Activated T-helper 9 cell treated with anti-CD3 and anti-CD28 coated beads, Interleukin-2, amount 50 U/mL, for 16 hours (primary cell): ENCODE data around the gene NELL2.
"Not testable (repeated sequence)": the region's sequence is repeated elsewhere in the genome, so short reads cannot be mapped to it uniquely, and the experiment has no call there.

Experiments
- DNase-seq: peaks from one replicate; pipeline ENCODE4 v3.0.0-alpha.2; 2020; ENCODE audit warnings: low read depth

NELL2 gene

DNA sequence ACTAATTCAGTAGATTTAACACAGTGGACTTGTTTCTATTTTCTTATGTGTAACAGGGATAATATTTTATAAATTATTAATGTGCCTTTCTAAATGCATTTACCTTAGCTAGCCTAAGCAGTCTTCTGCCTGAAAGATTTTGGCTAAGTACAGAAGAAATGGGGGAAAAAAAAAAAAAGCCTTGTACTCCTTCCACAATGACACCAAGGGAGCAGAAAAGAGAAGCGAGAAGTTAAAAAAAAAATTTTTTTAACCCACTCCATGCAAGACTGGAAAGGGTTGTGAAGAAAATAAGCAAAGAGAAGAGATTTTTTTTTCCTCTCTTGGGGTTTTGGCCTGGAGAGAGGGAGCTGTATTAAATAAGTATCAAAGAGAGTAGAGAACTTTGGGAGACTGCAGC is 28.7 kb downstream of the NELL2 start:
- DNase-seq = no peak

DNA sequence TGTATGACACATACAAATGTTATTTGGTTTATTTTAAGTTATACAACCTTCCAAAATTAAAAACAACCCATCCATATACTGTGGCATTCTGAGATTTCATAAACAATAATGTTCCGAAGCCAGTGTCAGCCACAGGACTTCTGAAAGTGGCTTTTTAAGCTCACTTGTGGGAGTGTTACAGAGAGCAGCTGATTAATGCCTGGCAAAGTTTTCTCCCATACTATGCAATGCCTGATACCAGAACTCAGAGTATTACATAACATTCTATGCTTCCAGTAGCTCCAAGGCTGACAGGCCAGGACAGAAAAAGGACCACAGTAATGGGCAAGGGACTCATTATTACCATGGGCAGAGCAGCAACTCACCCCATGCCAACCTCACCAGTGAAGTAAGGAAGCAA is 29.3 kb downstream of the NELL2 start:
- DNase-seq = no peak

DNA sequence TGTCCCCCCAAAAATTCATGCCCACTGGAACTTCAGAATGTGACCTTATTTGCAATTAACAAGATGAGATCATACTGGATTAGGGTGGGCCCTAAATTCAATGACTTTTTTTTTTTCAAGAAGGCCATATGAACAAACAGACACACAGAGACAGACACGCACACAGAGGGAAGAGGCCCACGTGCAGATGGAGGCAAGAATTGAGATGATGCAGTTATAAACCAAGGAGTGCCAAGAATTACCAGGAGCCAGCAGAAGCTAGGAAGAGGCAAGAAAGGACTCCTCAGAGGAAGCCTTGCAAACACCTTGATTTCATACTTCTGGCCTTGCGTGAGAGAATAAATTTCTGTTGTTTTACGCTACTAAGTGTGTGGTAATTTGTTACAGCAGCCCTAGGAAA is 33.4 kb downstream of the NELL2 start:
- DNase-seq = no peak

DNA sequence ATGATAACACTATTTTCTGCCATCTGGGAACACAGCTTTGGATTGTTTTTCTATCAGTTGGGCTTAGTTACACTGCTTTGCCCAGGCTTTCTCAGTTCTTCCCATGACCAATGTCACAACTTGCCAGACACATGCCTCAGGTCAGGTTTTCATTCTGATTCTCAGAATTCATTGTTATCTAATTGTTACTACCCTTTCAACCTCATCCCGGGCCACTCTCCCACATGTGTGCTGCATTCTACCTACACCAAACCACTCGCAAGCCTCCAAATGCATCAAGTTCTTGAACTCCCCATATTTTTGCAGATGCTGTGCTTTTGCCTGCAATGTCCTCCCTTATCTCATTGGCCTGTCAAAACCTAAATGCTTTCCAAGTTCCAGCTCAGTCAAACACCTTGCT is 36.3 kb downstream of the NELL2 start:
- DNase-seq = no peak

DNA sequence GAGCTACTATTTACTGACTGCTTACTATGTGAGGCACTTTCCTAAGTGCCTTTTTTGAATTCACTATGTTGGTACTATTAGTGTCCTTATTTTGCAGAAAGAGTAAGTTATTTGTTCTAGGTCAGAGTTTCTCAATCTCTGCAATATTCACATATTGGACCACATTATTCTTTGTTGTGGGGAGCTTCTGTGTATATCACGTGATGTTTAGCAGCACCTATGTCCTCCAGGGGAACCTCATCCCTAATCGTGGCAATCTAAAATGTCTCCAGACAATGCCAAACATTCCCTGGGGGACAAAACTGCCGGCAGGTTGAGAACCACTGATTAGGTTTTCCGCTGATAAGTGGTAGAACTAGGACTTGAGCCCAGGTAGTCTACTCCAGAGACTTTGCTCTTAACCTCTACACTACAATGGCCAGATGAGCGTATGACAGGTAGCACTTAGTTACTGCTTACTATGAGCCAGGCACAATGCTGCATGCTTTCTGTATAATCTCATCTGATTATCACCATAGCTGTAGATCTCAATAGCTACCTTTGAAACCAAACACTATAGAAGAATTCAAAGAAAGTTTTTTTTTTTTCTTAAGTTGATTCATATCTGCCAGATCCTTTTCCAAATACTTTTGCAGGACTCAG is 38.9 kb downstream of the NELL2 start:
- no peak for DNase-seq

DNA sequence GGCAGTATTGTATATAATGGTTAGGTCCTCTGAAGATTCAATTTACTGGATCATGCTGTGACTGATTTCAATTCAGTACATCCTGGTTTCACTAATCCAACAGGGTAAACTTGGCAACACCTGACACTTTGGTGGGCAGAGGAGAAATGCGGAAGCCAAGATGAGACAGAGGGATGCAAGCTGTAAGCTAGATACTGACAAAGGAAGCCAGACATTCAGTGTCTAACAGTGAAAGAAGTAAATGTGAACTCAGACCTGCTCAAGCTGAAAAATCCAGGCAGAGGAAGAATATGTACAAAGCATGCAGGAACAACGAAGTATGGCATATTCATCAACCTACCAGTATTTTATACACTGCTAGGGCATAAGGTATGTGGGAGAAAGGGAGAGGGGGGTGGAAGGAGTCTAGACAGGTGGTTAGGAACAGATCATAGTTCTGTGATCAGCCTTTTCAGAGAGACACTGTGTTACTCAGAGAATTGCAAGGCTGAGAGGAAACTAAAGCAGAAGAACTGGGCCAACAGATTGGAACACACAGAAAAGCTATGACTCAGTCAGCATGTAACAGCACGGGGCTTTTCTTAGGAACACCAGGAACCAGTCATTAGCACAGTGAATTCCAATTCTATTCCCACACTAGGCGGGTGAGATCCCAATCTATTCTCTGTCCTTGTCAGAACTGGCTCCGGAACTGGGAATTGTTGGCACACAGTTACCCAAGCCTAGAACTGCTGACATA is 40.3 kb downstream of the NELL2 start:
- no peak for DNase-seq

DNA sequence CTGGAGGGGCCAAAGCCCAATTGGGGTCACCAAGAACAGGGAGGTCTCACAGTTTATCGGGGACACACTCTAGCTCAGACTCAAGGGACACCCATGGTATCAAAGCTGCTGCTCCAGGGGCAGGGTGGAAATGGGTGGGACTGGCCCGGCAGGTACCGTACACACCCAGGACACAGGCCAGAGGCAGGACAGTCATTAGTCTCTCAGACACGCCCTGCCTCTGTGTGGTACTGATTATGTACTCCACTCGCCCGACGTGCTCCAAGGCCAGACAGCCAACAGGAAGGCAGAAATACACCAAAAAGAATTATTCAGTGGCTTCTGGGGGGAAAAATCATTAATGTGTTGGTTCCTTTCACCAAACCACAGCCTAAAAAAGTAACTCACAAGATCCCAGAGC is 41.1 kb downstream of the NELL2 start:
- not testable (repeated sequence) for DNase-seq

DNA sequence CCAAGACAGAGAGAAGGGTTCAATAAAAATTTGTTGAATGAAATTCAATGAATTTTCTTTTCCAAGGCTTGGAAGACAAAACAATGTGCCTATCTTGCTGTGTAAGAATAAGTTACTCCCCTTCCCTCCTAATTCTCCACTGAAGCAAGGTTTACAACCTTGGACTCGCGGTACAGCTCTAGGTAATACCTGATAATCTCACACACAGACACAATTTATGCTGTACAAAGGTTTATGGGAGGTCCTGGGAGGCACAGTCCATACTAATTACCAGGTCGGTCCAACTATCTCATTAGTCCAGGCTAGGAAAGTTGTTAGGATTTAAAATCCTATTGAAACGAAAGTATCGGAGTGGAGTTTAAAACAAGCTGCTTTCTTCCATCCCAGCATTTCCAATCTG is 42.6 kb downstream of the NELL2 start:
- no peak for DNase-seq

DNA sequence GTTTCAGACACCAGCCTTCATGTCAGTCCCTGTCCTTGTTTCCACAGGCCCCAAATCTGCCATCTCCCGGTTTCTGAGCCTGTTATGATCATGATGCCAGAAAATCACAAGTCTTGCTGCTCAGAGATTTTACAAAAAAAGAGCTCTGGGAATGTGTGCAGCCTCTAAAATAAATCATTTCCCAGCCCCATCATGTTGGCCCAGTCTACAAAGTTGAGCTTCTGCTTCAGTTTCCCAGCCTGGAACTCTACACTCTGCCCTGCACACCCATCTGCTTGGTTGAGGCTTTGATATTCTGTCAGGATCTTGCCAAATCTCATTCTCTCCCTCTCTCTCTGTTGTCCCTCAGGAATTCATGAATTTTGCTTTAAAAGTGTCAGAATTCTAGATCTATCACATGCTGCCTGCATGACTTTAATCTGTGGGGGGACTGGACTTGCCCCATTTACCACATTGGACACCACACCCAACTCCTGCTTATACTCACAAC is 45.5 kb downstream of the NELL2 start:
- DNase-seq = no peak

DNA sequence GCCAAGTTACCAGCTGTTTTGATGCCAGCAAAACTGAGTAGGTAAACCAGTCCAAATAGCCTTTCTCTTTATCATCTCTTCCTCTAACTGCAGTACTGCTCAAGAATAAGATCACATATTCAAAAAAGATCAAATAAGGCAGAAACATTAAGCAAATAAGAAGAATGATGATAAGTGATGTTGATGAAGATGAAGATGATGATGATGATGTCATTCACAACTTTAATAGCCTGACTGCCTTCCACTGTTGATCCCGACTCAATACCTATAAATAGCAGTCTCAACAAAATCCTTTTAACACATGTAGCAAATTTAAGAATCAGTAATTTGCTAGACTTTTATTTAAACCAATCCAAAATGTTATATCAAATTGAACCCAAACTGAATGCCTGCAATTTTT is 47.1 kb downstream of the NELL2 start:
- DNase-seq = no peak

DNA sequence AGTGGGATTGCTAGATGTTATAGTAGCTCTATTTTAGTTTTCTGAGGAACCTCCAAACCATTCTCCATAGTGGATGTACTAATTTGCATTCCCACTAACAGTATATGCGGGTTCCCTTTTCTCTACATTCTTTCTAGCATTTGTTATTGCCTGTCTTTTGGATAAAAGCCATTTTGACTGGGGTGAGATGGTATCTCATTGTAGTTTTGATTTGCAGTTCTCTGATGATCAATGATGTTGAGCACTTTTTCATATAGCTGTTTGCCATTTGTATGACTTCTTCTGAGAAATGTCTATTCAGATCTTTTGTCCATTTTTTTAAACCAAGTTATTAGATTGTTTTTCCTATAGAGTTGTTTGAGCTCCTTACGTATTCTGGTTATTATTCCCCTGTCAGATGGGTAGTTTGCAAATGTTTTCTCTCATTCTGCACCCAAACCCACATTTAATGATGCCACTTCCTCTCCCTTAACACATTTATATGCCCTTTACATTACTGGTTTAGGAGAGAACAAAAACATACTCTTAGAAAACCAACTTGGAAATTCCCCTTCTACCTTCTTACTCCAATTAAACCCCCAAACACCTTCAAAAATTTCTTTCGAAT is 48.2 kb downstream of the NELL2 start:
- DNase-seq = no peak

DNA sequence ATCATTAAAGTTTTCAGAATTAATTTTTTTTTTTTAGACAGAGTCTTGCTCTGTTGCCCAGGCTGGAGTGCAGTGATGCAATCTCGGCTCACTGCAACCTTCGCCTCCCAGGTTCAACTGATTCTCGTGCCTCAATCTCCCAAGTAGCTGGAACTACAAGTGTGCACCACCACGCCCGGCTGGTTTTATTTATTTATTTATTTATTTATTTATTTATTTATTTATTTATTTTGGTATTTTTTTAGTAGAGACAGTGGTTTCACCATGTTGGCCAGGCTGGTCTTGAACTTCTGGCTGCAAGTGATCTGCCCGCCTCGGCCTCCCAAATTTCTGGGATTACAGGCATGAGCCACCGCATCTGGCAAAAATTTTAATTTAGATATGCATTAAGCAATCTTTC is 54.4 kb downstream of the NELL2 start:
- not testable (repeated sequence) for DNase-seq

DNA sequence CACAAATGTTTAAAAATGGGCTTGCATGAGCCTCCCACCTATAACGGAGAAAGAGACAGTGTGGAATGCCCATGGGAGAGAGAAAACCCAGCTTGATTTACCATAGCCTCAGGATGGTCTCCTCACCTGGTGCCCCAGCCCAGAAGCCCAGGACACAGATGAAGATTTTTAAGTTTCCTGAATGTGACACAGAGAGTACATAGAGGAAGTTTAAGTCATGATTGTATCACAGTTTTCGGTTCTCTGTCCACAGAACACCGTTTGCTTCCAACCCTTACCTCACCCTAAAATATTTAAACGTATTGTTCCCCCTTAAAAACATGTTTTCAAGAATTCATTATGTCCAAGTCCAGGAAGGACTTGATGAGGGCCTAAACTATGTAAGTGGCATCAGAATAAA is 56.2 kb downstream of the NELL2 start:
- no peak for DNase-seq

DNA sequence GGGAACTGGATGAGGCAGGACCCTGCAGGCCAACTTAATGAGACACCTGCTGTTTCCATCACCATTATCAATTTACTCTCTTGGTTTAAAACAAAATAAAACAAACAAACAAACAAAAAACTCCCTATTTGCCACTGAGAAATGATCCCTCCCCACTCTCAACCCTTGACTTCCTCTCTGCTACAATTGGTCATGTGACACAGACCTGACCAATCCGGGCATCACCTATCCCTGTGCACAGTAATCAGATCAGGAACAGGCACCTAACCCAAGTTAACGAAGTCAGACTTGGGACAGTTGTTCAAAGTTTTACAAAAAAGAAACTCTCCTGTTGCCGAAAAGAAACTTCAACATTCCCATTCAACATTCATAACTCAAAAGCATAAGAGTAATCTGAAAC is 58.4 kb downstream of the NELL2 start:
- DNase-seq = no peak

DNA sequence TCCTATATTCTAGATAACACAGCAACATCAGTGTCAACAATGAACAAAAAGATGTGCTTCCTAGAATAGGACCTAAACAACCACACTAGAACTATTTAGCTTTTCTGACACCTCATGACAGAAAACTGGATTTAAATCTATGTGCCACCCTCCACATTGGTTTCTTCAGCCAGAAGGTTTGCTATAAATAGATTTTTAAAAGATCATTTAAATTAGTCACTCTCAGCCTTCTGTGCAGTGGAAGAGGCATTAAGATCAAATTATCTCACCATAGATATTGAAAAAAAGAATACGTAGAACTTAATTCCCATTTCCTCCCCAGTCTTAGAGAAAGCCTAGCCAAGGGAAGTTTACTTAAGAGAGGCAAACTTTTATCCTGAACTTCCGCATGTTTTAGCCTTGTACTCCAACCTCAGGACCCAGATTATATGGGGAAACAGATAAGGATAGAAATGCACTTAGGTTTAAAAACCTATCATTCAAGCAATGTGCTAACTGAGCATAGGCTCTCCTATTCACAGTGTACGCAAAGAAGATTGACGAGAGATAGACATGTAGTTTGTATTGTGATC is 59.6 kb downstream of the NELL2 start:
- no peak for DNase-seq

DNA sequence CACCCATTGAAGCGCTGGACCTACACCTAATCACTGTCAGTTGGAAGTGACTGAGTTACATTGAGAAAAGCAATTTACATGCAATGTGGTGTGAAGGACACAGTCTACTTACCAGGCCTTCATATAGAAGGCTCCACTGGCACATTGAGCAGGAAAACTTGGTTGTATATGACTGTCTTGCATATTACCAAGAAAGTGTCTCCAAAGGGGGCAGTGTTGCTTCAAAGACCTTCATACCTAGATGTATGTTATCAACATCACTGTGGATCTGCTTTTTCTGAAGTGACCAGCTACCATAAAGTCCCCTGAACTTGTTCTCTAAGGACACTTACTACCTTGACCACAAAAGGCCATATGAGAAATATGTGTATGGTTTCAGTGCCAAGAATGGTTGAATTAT is 64.1 kb downstream of the NELL2 start:
- DNase-seq = no peak

DNA sequence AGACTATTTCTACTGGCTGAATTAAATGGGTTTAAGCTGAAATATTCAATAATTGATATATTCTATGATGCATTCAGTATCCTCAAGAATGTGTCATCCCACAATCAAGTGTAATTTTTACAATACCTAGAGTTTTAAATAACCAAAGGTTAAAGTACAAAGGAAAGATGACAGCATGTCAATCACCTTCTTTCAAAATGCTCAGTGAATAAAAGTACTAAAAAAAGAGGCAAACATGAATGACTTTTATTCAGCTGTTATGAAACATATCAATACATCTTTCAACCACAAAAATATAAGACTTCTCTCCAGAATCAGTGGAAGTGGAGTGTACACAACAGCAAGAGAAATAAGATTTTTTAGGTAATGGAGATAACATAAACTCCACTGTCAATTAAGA is 72.0 kb downstream of the NELL2 start:
- no peak for DNase-seq

DNA sequence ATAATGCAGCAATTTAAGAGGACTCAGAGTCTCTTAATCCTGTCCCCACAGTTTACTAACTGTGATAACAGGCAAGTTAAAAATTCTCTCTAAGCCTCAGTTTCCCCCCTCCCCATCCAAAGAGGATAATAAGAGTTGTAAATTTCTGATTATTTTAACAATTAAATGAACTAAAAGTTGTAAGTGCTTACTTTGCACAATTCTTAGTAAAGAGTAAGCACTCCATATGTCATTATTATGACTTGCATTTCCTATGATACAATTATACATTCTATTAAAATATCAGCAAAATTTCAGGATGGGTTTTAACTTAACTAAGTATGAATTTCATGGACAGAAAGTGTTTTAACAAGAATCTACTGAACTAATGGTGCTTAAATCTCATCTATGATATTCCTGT is 80.1 kb downstream of the NELL2 start:
- no peak for DNase-seq

DNA sequence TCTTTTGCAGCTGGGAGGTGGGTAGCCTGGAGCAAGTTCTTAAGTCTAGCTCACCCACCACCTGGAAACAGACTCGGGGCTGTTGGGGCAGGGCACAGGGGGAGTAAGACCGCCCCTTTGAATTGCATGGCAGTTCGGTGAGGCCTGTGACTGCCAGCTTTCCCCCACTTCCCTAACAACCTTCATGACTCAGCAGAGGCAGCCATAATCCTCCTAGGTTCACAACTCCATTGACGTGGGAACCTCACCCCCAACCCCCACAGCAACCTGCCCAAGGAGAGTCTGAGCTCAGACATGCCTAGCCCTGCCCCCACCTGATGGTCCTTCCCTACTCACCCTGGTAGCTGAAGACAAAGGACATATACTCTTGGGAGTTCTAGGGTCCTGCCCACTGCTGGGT is 87.4 kb downstream of the NELL2 start:
- DNase-seq = no peak

DNA sequence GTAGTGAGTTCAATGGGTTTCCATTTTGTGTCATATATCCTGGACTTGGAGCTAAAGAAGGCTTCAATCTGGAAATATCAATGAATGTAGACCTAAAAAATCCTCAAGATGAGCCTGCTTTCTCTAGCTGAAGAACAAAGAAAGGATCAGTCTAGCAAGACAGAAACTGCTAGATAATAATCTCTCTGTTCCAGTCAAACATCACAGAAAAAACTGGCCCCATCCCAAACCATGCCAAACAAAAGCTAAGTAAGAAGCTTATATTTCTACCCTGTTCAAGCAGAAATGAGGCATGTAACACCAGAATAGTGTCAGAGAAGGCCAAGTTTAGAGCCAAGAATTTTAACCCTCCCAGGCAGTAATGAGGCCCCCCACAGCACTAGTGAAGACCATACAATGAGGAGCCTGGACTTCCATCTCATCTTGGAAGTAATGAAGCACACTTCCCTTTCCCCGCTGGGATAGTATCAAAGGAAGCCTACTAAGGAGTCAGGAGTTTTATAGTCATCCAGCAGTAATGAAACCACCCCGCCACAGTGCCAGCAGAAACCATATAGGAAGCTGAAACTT is 95.8 kb downstream of the NELL2 start:
- DNase-seq = no peak

DNA sequence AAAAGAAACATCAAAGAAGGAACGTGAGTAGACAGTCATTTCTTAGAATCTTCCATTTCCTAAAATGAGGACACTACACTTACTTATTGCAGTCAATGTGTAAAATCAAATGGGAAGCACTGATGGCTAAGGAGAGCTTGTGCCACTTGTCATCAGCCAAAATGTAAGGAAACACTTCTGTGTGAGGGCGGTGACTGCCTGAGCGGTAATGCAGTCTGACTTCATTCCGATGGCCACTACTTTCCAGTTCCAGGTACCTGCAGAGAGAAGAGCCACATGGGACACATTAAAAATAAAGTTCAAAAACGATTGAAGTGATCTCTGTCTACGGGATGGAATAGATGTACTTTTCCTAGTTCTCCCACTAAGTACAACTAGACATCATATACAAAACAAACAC is 96.3 kb downstream of the NELL2 start:
- DNase-seq = no peak

DNA sequence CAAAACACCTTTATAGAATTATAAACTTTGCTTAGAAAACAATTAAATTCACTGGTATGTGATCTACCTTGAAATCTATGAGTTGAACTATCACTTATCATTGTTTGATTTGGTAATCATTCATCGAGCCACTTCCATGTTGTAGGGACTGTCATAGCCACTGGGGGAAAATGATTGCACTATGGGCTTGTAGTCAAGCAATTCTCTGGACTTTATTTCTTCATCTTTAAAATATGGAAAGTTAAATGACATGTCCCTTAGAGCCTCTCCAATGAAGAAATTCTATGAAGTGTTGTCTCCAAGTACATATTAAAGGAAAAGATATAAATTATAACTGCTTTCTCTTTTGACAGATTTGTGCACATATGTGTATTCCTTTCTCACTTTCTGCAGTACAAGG is 97.3 kb downstream of the NELL2 start:
- DNase-seq = no peak

DNA sequence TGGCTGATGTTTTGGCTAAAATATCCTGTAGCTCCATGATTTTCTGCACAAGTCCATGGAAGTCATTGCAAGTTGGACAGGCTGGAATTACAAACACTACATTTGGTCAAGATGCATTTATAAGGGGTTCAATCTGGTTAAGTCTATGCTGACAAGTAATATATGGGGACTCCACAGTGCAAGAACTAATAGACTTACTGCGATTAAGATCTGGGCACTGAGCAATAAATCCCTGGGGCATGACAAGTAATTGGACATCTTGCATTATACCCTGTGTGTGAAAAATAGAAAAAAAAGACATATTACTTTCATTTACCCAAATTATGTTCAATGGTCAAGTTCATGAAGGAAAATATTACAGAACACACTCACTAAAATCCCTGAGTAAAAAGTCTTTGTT is 99.1 kb downstream of the NELL2 start:
- no peak for DNase-seq
